HL-60/S4 treated with retinoic acid at 250 ng/mL for 4 days and 3 days (cell line): ENCODE results near the gene TRAPPC3.

Source experiments
- in situ Hi-C: fragments of 300-500 bp; cut with MboI; formaldehyde crosslinking; loops from 2 replicates; pipeline ENCODE4 v1.7.0; 2022; ENCODE audit warnings: low sequenced_read_pairs

TRAPPC3 gene

DNA sequence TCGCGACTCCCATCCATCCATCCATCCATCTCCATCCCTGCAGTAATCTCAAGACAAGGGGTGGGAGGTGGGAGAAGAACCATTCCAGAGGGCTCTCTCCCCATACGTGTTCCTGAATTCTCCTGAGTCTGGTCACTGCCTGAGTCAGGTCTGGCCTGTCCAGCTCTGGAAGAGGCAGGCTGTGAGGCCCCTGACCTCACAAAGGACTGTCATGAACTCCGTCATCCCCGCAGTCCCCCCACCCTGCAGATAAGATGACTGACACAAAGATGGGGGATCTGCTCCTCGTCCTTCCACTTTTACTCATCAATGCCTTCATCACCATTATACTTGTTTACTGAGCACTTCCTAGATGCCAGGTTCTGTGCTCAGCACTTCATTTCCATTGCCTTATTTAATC lies 5.0 kb upstream of the TRAPPC3 start:
- in situ Hi-C loops, result no loop called here

DNA sequence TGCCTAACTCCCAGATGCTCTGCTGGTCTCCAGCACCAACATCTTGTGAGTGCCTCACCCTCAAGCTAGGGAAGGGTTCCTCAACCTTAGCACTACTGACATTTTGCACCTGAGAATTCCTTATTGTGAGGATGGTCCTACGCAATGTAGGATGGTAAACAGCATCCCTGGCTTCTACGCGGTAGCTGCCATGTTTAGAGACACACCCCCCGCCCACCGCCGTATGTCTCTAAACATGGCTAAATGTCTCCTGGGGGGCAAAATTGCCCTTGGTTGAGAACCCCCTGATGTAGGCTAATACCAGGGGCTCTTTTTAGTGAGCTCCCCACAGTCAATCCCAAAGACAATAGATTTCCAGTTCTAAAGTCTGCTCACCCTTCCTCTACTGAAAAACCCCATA lies 4.2 kb upstream of the TRAPPC3 start:
- in situ Hi-C loops, result no loop called here

DNA sequence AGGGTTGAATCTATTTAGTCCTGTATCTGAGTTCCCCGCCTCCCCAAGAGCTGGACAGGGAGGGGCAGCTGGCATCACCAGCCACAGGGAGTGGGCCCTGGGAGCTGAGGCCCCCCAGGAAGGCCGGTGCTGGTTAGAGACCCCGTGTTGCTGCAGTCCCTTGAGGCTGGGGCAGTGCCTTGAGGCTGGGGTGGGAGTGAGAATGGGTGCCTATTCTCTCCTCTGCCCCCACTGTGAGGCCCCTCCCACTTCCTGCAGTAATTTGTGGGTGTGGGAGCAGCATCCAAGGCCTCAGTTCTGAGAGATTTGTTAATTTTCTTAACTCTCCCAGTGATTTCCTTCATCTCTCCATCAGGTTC lies 2.5 kb upstream of the TRAPPC3 start:
- in situ Hi-C loops, result no loop called here

DNA sequence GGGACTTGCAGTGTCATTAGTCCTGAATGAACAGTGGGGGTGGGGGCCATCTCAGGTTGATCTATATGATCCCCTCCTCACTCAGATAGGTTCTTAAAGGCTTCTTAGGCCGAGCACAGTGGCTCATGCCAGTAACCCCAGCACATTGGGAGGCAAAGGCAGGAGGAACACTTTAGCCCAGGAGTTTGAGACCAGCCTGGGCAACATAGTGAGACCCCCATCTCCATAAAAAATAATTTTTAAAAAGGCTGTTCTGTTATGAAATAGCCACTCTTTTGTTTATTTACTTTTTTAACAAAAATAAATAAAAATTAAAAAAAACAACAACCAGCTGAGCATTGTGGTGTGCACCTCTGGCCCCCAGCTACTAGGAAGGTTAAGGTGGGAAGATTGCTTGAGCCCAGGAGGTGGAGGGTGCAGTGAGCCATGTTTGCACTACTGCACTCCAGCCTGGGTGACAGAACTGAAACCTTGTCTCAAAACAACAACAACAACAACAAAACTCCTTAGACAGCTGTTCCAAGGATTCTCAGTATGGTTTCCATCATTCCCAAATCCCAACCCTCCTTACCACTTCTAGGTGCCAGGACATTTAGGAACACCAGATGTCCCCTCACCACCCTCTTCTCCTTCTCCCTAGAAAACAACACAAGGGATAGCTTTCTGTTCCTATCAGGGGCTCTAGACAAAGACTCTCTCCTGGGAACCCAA lies 2.0 kb upstream of the TRAPPC3 start:
- in situ Hi-C loops, result no loop called here

DNA sequence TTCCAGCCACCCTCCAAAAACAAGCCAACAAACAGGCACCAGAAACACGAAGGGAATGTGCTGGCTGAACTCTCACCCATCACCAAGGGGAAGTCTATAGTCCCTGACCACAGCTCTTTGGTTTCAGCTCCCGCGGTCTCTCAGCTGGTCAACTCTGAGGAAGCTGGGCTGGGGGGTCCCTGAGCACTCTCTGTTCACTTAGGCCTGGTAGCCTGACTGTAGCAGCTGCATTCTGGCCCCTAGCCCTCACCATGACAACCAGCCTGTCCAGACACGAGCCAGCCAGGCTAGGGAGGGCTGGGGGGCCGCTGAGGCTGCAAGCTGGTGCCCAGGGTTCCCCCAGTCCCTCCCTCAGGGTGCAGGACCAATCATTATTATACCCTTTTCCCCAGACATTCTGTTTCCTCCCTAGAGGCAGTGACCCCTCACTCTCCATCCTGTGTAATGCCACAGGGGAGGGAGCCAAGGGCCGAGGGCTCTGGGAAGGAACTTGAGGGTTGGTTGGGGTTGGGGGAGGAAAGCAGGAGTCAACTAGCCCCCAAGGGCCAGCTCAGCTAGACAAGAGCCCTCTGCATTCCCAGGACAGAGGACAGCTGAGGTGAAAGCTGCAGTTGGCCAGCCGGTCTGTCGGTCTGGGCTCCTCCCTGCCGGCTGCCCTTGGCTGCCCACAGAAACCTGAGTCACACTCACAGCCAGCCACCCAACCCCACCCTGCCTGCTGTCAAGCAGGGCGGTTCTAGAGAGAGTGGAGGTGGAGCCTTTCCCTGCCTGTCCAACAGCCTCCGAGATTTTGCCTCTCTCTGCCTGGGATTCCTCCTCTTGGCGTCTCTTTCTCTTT lies 1.2 kb upstream of the TRAPPC3 start:
- in situ Hi-C loops, result no loop called here

DNA sequence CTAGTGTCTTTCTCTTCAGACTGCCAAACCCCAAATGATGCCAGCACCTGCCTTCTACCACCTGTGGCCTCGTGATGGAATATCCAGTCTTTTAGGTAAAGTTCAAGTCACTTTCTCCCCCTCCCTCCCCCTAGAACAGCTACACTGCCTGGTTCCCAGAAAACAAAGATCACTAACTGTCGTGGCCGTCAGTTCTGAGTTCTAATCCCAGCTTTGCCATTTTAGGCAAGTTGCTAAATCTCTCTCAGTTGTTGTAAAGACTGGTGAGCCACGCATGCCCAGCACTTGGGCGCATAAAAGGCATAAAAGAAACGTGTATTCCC lies 648 bp upstream of the TRAPPC3 start:
- in situ Hi-C loops, result no loop called here

DNA sequence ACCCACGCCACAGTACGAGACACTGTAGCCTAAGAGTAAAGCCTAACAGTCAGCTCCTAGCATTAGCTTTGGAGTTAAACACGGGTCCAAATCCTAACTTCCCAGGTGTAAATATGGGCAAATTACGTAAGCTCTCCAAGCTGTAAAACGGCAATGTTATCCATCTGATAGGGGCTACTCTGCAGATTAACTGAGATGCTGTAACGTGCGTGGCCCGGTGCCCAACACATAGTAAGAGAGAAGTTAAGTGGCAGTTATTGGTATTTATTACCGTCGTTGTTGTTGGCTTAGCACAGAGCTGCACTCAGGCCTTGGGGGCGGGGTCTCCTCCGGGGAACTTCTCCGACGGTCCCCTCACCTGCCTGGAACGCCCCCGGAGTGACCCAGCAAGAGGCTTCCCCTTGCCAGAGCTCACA lies 457 bp downstream of the TRAPPC3 start:
- in situ Hi-C loops, result no loop called here

DNA sequence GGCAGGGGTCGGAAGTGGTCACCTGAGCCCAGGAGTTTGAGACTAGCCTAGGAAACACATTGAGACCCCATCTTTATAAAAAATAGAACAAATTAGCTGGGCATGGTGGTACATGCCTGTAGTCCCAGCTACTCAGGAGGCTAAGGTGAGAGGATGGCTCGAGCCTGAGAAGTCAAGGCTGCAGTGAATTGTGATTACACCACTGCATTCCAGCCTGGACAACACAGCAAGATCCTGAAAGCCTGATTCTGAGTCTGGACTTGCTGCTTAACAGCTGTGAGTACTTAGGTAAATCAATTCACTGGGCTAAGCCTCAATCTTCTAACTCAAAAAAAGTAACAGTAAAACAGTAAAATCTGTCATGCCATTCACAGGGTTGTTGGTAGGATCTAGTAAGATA lies 4.9 kb downstream of the TRAPPC3 start:
- in situ Hi-C loops, result no loop called here

DNA sequence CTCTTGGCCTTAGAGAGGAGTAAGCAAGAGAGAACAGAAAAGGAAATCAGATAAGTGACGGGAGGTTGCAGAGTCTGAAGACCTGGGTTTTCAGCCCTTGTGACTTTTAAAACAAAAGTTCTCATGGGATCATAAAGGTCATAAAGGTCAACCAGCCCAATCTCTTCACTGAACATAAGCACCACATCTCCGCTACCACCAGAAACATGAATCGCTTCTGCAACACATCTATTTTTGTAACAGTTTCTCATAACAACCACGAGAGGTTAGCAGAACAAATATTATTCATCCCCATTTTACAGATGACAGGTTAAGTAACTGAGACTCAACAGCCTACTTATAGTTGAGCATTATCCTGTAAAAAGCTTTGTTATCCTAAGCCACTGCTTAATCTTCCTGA lies 5.9 kb downstream of the TRAPPC3 start:
- in situ Hi-C loops, result no loop called here

DNA sequence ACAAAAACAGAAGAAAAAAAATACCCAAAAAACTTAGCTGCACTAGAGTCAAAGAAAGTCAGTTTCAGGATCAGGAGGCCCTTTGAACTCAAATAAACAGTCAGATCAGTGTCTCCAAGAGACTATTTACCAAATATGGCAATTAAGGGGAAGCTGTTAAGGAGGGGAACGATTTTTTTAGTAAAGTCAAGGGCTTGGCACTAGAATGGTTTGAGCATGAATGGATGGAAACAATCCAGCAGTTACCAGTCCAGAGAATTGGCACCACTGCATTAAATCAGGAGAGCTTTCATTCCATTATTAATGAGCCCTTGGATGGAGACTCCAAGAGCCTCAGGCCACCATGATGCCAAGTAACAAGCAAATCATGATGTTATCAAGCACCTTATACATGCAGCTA lies 7.2 kb downstream of the TRAPPC3 start:
- in situ Hi-C loops, result no loop called here

DNA sequence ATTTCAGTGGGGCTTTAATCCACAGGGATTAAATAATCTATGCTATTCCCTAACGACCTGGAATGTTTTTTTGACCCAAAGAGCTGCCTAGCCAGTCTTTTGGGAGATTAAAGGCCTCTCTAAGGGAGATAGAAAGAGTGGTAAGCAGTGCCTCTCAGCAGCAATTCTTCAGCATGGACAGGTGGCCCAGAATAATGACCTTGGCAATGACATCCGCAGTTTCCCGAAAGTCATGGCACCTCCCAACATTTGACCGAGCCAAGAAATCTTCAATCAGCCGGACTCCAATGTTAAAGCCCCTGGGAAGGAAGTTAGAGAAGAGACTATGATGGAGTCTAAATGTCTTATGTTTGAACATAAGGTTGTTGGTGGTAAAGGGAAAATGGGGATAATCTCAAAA lies 9.8 kb downstream of the TRAPPC3 start:
- in situ Hi-C loops, result no loop called here

DNA sequence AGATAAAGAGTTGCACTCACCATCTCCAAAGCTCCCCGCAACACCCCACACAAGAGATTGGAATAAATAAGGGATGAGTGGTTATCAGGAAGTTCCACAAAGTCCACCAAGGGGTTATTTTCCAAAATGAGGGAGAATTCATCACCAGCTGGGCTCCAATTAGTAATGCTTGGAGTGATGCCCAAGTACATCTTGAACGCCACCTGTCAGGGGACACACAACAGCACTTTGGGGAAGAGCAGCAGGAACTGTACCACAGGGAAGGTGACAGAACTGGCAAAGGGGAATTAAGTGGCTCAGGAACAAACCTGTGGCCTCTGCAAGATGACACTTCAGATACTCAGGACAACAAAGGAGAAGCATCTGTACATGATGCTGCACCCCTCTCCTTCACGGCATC lies 11.5 kb downstream of the TRAPPC3 start:
- in situ Hi-C loops, result no loop called here

DNA sequence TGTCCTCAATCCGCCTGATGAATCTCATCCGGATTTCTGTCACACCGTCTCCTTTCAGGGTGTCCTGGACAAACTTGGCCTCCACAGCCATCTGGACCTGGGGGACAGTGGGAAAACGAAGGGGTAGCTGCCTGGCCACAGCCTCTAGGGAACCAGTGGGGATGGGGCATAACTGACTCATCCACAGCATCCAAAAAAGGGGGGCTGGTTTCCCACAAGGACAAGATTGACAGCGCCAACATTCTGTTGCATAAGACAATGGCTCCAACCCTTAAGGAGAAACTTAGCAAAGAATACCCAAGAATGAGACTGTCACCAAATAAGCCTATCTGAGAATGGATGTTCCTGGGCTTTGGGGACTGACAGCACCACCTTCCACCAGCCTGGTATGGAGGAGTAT lies 12.1 kb downstream of the TRAPPC3 start:
- in situ Hi-C loops, result no loop called here

DNA sequence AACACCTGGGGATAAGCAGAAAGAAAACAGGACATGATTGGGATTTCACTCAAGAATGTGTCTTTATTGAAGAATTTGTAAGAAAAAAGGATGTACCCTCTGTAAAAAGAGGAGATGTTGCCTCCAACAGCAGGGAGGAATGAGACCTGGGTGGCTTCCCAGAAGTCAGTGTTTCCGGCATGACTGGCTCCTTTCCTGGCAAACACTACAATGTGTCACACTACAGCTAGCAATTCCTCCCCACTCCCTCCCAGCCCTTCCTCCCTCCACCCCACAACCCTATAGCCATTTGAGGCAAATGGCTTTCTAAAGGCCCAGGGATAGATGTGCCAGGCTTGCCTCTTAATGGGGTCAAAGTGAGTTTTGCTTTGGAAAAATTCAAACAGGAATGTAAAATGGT lies 12.8 kb downstream of the TRAPPC3 start:
- in situ Hi-C loops, result no loop called here

DNA sequence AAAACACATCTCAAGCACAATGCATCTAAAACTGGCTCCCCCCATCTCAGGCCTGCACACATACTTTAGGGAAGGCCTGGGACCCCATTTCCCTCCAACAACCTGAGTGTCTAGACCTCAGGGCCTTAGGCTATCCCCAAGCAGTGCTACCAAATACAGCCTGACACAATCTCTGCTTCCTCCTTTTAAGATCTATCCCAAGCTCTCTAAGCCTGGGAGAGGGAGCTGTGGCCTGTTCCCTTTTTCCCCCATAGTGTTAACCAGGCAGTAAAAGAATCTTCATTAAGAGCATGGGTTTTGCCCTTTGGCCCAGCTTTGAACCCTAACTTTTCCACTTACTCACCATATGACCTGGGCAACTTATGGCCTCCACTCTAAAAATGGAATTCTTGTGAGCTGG lies 13.5 kb downstream of the TRAPPC3 start:
- in situ Hi-C loops, result no loop called here

DNA sequence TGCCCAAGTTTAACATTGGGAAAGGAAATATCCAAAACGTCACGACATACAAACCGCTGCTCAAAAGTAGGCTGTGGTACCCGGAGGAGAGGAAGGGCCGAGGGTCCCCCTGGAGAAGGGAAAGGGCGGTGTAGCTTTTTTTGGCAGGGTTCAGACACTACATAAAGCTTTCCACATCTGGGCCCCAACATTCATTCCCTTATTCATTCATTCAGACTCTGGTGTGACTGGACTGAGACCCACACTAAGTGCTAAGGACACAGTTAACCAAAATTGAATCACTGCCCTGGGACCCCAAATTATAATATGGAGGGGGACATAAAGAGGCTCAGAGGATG lies 14.0 kb downstream of the TRAPPC3 start:
- in situ Hi-C loops, result no loop called here

DNA sequence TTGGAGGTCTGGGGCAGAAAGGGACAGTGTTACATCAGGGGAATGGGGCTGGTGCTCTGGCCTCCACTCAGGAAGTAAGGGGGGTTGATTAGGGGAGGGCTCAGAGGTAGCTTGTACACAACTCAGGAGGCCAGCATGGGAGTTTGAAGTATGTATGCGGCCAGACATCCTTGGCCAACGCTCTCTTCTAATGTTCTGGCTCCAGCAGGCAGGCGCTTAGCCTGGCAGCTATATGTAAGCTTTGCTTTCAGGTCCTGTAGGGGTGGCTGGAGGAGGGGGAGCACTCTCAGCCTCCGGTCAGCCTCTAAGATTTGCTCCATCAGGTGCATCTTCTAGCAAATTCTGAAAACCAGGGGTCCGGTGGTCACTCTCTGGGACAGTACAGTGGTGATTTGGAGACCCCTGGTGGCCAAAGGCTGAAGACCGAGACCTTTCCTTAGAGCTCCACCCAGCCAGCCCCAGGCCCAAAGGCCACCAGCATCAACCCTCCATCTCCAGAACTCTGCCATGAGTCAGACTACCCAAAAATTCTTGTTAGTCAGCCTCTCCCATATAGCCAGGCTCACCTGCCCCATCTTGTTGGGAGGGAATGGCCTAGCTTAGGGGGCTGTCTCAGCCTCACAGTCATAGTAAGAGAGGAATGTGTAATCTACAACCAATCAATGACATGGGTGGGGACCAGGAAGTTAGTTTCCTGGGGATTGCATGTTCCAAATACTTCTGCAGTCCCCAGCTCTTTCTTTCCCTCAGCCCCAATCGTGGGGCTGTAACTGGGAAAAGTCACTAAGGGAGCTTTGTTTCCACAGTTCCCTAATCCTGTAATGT lies 14.6 kb downstream of the TRAPPC3 start:
- in situ Hi-C loops, result no loop called here

DNA sequence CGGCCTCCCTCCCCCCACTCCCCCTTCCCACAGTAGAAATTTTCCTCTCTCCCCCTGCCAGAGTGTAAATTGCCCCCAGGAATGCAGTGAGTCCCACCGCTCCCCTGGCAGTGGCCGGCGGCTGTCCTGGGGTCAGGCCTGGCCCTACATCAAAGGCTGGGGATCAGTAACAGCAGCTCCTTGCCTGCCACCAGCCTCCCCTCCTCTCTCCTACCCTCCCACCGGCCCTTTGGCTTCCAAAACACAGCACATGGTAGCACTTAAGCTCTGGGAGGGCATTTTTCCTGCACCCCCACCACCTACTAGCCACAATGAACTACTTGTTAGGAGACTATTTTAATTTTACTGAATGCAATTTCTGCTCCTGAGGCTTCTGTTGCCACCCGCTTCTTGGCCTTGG lies 15.3 kb downstream of the TRAPPC3 start:
- in situ Hi-C loops, result no loop called here

DNA sequence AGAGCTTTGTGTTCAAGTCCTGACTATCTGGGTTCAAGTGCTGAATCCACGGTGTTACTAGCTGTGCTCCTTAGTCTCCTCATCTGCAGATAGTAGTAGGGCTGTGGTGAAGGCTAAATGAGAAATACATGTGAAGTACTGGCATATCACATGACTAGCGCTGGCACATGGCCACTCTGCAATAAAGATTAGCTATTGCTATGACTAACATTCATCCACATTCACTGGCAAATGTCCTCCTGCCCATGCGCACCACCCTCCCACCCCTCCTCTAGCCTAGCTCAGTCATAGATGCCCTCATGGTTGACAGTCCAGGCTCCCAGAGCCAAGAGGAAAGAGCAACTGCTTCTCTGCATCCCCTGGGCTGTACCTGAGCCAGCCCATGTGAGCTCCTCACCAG lies 15.8 kb downstream of the TRAPPC3 start:
- in situ Hi-C loops, result no loop called here

DNA sequence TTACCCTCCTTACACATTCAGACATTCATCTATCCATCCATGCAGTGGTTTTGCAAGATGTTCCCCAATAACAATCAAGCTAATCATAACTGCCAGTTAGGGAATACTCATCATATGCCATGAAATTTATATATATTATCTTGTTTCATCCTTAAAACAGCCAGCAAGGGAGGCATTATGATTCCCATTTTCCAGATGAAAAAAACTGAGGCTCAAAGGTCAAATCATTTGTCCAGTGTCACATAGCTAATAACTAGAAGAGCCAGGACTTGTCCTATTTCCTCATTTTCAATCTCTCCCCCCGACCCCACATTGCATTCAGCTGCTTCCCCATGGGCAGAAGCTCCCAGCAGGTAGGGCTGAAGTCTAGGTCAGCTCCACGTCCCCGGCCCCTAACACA lies 17.3 kb downstream of the TRAPPC3 start:
- in situ Hi-C loops, result no loop called here

DNA sequence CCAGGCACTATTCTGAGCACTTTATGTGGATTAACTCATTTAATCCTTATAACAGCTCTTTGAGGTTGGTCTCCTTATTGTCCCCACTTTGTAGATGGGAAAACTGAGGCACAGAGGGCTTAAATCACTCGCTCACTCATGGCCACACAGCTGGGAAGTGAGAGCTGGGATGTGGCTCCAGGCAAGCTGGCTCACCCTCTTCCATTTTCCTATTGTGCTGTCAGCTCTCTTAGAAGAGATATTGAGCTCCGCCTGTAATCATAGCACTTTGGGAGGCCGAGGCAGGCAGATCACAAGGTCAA lies 20.4 kb downstream of the TRAPPC3 start:
- in situ Hi-C loops, result no loop called here
